HCT116 (cell line): Measurements from ENCODE around the gene DAPP1. TPM values are rescaled to one million over a fixed set of nuclear protein-coding genes. Genes with fewer than 3 reads are reported as not detected.
"Not testable (repeated sequence)": the region's sequence is repeated elsewhere in the genome, so short reads cannot be mapped to it uniquely, and the experiment has no call there.

Source experiments
- ATAC-seq: fragments of 200-7000 bp; cut with Tn5 transposase; 2 replicates; pipeline ENCODE4 v1.9.1; 2020; ENCODE audit warnings: mild to moderate bottlenecking, moderate library complexity
- BruUV-seq: library from RNA; stranded (reverse); fragments of 400-500 nt; replicated peaks from 2 replicates; lab custom pipeline; 2021; lab: Mats Ljungman, UMichigan
- CTCF ChIA-PET: fragments of 300-600 bp; sonication (Branson Sonifier 250); formaldehyde crosslinking; loops from one replicate; lab custom pipeline; 2021; ENCODE audit warnings: antibody characterized with exemption; lab: Charles Lee
- POLR2A ChIA-PET: fragments of 300-600, 350-600 bp; sonication (Branson Sonifier 250); formaldehyde crosslinking; loops from one replicate; lab custom pipeline; 2021; ENCODE audit warnings: antibody characterized with exemption; lab: Charles Lee
- RAD21 ChIA-PET, 2 experiments: fragments of 300-600 bp; sonication (Branson Sonifier 250); formaldehyde crosslinking; loops; one replicate each; lab custom pipeline; 2023; ENCODE audit warnings: low total read pairs in 2 of 2; ENCODE audit not compliant: uncharacterized antibody in 2 of 2, unreplicated experiment in 2 of 2, low non-redundant PET in 1 of 2; lab: Charles Lee
- DNase-seq: peaks from one replicate; pipeline ENCODE4 v3.0.0-alpha.2; 2010; ENCODE audit warnings: low read depth, low spot score
- H2AFZ ChIP-seq: fragments of 200-600 bp; shearing (Covaris generic), sonication (generic); 2 replicates; pipeline ENCODE4 v1.6.1; 2017; ENCODE audit warnings: low read depth, mixed run types, mixed read lengths, antibody characterized with exemption, low read length; ENCODE audit not compliant: poor library complexity, severe bottlenecking
- H3K27ac ChIP-seq: 2 replicates; pipeline ENCODE4 v1.5.1; 2012; ENCODE audit warnings: low read depth, low read length
- H3K27me3 ChIP-seq: fragments of 200-600 bp; sonication (generic); 2 replicates; pipeline ENCODE4 v1.6.1; 2016; ENCODE audit warnings: mixed run types, low read length, mixed read lengths; ENCODE audit not compliant: insufficient read depth
- H3K36me3 ChIP-seq, 2 experiments: fragments of 200-500 bp in 1 of 2; fragments of 200-600 bp in 1 of 2; sonication (Bioruptor generic) in 1 of 2; sonication (generic) in 1 of 2; 2 replicates each; pipeline versions ENCODE4 v1.5.1 to v1.6.1; 2014 to 2016; ENCODE audit warnings: low read length in 2 of 2, inconsistent platforms in 1 of 2, mixed read lengths in 1 of 2, mixed run types in 1 of 2; ENCODE audit not compliant: insufficient read depth in 2 of 2, control insufficient read depth in 1 of 2
- H3K4me1 ChIP-seq, 2 experiments: fragments of 200-600 bp in 1 of 2; sonication (generic) in 1 of 2; 2 replicates each; pipeline versions ENCODE4 v1.5.1 to v1.6.1; 2012 to 2017; ENCODE audit warnings: low read length in 2 of 2, inconsistent platforms in 1 of 2, mild to moderate bottlenecking in 1 of 2, mixed read lengths in 1 of 2, mixed run types in 1 of 2, moderate library complexity in 1 of 2; ENCODE audit not compliant: insufficient read depth in 2 of 2, control insufficient read depth in 1 of 2
- H3K4me2 ChIP-seq: fragments of 200-600 bp; sonication (generic); 2 replicates; pipeline ENCODE4 v1.6.1; 2017; ENCODE audit warnings: mixed run types, low read length, mixed read lengths
- H3K4me3 ChIP-seq, 2 experiments: fragments of 200-600 bp in 1 of 2; sonication (generic) in 1 of 2; replicated peaks in 1 of 2; 2 replicates each; pipeline ENCODE4 v1.5.1; 2011 to 2016; ENCODE audit warnings: low read length in 2 of 2, control low read depth in 1 of 2, low read depth in 1 of 2, mild to moderate bottlenecking in 1 of 2, mixed read lengths in 1 of 2, mixed run types in 1 of 2
- H3K79me2 ChIP-seq: fragments of 200-600 bp; sonication (generic); 2 replicates; pipeline ENCODE4 v1.6.1; 2017; ENCODE audit warnings: mild to moderate bottlenecking, mixed run types, low read length, moderate library complexity, mixed read lengths; ENCODE audit not compliant: insufficient read depth
- H3K9ac ChIP-seq: fragments of 200-600 bp; sonication (generic); 2 replicates; pipeline ENCODE4 v1.6.1; 2016; ENCODE audit warnings: low read length, mixed read lengths
- H3K9me2 ChIP-seq: fragments of 200-600 bp; sonication (generic), shearing (Covaris generic); 2 replicates; pipeline ENCODE4 v1.6.1; 2017; ENCODE audit warnings: mixed run types, mild to moderate bottlenecking, moderate library complexity; ENCODE audit not compliant: insufficient read depth
- H3K9me3 ChIP-seq, 2 experiments: fragments of 200-500 bp in 1 of 2; fragments of 200-600 bp in 1 of 2; sonication (Bioruptor generic) in 1 of 2; sonication (generic) in 1 of 2; 2 replicates each; pipeline ENCODE4 v1.6.1; 2014 to 2017; ENCODE audit warnings: low read length in 2 of 2, mixed read lengths in 2 of 2, inconsistent platforms in 1 of 2, low read depth in 1 of 2, mild to moderate bottlenecking in 1 of 2, mixed run types in 1 of 2, moderate library complexity in 1 of 2; ENCODE audit not compliant: control insufficient read depth in 1 of 2, insufficient read depth in 1 of 2
- H4K20me1 ChIP-seq: fragments of 200-600 bp; sonication (generic), shearing (Covaris generic); 2 replicates; pipeline ENCODE4 v1.6.1; 2017; ENCODE audit warnings: mixed run types, mild to moderate bottlenecking, moderate library complexity; ENCODE audit not compliant: insufficient read depth
- CBX3 ChIP-seq: IDR thresholded peaks from 2 replicates; pipeline ENCODE4 v1.6.1; 2012; ENCODE audit warnings: low read depth
- ELF1 ChIP-seq: IDR thresholded peaks from 2 replicates; pipeline ENCODE4 v1.6.1; 2012; ENCODE audit warnings: low read depth, borderline replicate concordance
- EZH2phosphoT487 ChIP-seq: fragments of 200-600 bp; IDR thresholded peaks from 2 replicates; pipeline ENCODE4 v1.6.1; 2018; ENCODE audit warnings: antibody characterized with exemption, borderline replicate concordance
- FOSL1 ChIP-seq: IDR thresholded peaks from 2 replicates; pipeline ENCODE4 v1.6.1; 2012; ENCODE audit warnings: low read depth
- POLR2A ChIP-seq: IDR thresholded peaks from 2 replicates; pipeline ENCODE4 v1.7.0; 2011; ENCODE audit warnings: borderline replicate concordance; ENCODE audit not compliant: insufficient read depth, insufficient read length; ENCODE audit errors: extremely low read depth
- YY1 ChIP-seq: IDR thresholded peaks from 2 replicates; pipeline ENCODE4 v1.6.1; 2011; ENCODE audit warnings: low read length, low read depth, moderate library complexity, mild to moderate bottlenecking; ENCODE audit not compliant: insufficient replicate concordance; ENCODE audit errors: extremely low read depth
- ZFX ChIP-seq: fragments of 450-650 bp; IDR thresholded peaks from 2 replicates; pipeline ENCODE4 v1.6.1; 2017
- intact Hi-C: fragments of 100-400 bp; cut with micrococcal nuclease; formaldehyde crosslinking; loops from 2 replicates; pipeline ENCODE4 v1.10.0; 2022
- total RNA-seq: library from RNA; stranded (reverse); gene quantifications from one replicate; pipeline ENCODE4 v1.2.1, GENCODE V29; 2021; ENCODE audit not compliant: unreplicated experiment
- TF ChIP-seq, protein P1 (sequence below): IDR thresholded peaks from 2 replicates; pipeline ENCODE4 v1.6.1; 2012; ENCODE audit warnings: low read depth
- TF ChIP-seq, protein P2 (sequence below): IDR thresholded peaks from 2 replicates; pipeline ENCODE4 v1.6.1; 2011; ENCODE audit warnings: mild to moderate bottlenecking, low read length, moderate library complexity; ENCODE audit not compliant: insufficient replicate concordance; ENCODE audit errors: extremely low read depth

The DAPP1 gene
- total RNA-seq, 1 experiment from 2014 or later = 0.76 TPM

DNA sequence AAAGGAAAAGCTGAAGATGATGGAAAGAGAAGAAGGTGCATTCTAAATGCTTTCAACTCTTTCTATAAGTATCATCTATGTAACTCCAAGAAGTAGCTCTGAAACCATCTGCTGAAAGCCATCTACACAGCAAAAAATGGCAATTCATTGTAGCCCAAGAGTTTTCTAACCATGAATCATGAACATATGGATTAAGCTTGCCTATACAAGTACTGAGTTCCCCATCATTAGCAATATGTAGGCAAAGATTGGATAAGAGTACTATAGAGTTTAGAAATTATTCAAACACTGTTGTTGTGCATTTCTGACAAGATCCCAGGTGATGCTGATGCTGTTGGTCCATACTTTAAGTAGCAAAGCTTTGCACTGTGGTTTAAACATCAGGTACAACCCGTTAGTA is 11.2 kb downstream of the DAPP1 start (continued):
- TF ChIP-seq, protein P1, sequence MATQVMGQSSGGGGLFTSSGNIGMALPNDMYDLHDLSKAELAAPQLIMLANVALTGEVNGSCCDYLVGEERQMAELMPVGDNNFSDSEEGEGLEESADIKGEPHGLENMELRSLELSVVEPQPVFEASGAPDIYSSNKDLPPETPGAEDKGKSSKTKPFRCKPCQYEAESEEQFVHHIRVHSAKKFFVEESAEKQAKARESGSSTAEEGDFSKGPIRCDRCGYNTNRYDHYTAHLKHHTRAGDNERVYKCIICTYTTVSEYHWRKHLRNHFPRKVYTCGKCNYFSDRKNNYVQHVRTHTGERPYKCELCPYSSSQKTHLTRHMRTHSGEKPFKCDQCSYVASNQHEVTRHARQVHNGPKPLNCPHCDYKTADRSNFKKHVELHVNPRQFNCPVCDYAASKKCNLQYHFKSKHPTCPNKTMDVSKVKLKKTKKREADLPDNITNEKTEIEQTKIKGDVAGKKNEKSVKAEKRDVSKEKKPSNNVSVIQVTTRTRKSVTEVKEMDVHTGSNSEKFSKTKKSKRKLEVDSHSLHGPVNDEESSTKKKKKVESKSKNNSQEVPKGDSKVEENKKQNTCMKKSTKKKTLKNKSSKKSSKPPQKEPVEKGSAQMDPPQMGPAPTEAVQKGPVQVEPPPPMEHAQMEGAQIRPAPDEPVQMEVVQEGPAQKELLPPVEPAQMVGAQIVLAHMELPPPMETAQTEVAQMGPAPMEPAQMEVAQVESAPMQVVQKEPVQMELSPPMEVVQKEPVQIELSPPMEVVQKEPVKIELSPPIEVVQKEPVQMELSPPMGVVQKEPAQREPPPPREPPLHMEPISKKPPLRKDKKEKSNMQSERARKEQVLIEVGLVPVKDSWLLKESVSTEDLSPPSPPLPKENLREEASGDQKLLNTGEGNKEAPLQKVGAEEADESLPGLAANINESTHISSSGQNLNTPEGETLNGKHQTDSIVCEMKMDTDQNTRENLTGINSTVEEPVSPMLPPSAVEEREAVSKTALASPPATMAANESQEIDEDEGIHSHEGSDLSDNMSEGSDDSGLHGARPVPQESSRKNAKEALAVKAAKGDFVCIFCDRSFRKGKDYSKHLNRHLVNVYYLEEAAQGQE = no peak

DNA sequence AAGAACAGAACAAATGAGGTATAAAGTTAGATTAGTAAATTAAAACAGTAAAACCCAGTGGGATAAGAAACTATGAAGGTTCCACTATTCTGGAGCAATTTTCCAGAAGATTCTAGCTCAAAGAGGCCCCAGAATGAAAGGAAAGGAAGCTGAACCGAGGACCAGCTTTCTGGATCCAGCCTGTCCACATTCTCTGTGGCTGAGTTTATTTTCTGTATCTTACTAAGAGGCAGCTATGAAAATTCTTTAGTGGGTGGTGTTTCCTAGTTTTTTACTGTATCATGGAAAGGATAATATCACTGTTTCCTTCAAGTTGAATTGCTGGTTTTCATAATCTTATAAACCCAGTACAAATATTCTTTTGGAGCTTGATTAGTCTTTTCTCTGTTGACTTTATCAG is 11.8 kb downstream of the DAPP1 start:
- POLR2A ChIA-PET = no interaction called here
- Histone ChIP-seq H3K9me2 (no peaks in the 10 kb centered on the region), H3K27ac (no peak overlapping the region), H3K9me3 (no peaks in the 10 kb centered on the region), H4K20me1 (no peaks in the 10 kb centered on the region), H3K4me2 (no peak overlapping the region), H3K9ac (no peak overlapping the region), H2AFZ (no peak overlapping the region), H3K4me1 (no peaks in the 10 kb centered on the region), H3K4me3 (no peak overlapping the region), H3K36me3 (no peaks in the 10 kb centered on the region), H3K27me3 (no peaks in the 10 kb centered on the region), H3K79me2 (no peaks in the 10 kb centered on the region)
- TF ChIP-seq ELF1 (no peak), ZFX (no peak), FOSL1 (no peak), POLR2A (no peak), CBX3 (no peak), YY1 (no peak), EZH2phosphoT487 (no peak)
- TF ChIP-seq, protein P2, sequence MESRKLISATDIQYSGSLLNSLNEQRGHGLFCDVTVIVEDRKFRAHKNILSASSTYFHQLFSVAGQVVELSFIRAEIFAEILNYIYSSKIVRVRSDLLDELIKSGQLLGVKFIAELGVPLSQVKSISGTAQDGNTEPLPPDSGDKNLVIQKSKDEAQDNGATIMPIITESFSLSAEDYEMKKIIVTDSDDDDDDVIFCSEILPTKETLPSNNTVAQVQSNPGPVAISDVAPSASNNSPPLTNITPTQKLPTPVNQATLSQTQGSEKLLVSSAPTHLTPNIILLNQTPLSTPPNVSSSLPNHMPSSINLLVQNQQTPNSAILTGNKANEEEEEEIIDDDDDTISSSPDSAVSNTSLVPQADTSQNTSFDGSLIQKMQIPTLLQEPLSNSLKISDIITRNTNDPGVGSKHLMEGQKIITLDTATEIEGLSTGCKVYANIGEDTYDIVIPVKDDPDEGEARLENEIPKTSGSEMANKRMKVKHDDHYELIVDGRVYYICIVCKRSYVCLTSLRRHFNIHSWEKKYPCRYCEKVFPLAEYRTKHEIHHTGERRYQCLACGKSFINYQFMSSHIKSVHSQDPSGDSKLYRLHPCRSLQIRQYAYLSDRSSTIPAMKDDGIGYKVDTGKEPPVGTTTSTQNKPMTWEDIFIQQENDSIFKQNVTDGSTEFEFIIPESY = no peak
- RAD21 ChIA-PET = no interaction called here
- ATAC-seq (no peak), DNase-seq (no peak)
- intact Hi-C loops = no loop called here
- no TSS peak for BruUV-seq
- CTCF ChIA-PET = no interaction called here

DNA sequence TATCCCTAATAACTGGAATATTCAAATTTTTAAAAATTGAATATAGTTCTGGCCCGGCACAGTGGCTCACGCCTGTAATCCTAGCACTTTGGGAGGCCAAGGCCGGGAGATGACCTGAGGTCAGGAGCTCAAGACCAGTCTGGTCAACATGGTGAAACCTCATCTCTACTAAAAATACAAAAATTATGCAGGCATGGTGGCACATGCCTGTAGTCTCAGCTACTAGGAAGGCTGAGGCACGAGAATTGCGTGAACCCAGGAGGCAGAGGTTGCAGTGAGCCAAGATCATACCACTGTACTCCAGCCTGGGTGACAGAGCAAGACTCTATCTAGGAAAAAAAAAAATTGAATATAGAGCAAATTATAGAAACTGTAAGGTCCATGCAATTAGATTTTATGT is 13.4 kb downstream of the DAPP1 start:
- ATAC-seq, DNase-seq, POLR2A ChIA-PET, H3K4me3 ChIP-seq, H3K9me3 ChIP-seq, H3K4me2 ChIP-seq, H3K27ac ChIP-seq, RAD21 ChIA-PET, H3K4me1 ChIP-seq, H3K9me2 ChIP-seq, H3K79me2 ChIP-seq, H3K36me3 ChIP-seq, H4K20me1 ChIP-seq, H3K9ac ChIP-seq, H2AFZ ChIP-seq, intact Hi-C loops, BruUV-seq, H3K27me3 ChIP-seq: not testable (repeated sequence)
- CTCF ChIA-PET = interaction anchor here (1.2 kb wide), 1 partner anchor 22 kb away, joined by 3 read pairs; no protein-coding TSS in a partner anchor
